Activated naive CD4-positive, alpha-beta T cell treated with anti-CD3 and anti-CD28 coated beads, Interleukin-2, amount 50 U/mL, for 72 hours (primary cell): ENCODE results near the gene RB1. TPM values are rescaled to one million over a fixed set of nuclear protein-coding genes. Genes with fewer than 3 reads are reported as not detected.
A peak's percentile ranks its signal among the peaks of the same experiment; 100 is the strongest.
"Not testable (repeated sequence)": the region's sequence is repeated elsewhere in the genome, so short reads cannot be mapped to it uniquely, and the experiment has no call there.

Experiments used
- ATAC-seq, 2 donors: fragments of 150-1000 bp; cut with Tn5 transposase; 2 replicates each; pipeline ENCODE4 v1.10.0; 2021; ENCODE audit warnings: mild to moderate bottlenecking in 2 of 2, moderate library complexity in 2 of 2
- DNase-seq, 2 donors: peaks; one replicate each; pipeline ENCODE4 v3.0.0; 2021 to 2022; ENCODE audit warnings: low spot score in 2 of 2
- H3K27ac Mint-ChIP-seq, 2 donors: one replicate each; pipeline ENCODE4 v1.8.0; 2022; ENCODE audit warnings: mild to moderate bottlenecking in 2 of 2, mixed read lengths in 2 of 2
- H3K36me3 Mint-ChIP-seq, 2 donors: one replicate each; pipeline ENCODE4 v1.8.0; 2022; ENCODE audit warnings: mixed read lengths in 2 of 2
- H3K9me3 Mint-ChIP-seq, 2 donors: one replicate each; pipeline ENCODE4 v1.8.0; 2022; ENCODE audit warnings: mixed read lengths in 2 of 2
- total RNA-seq, 2 donors: library from RNA; stranded (reverse); gene quantifications; one replicate each; pipeline ENCODE4 v1.2.3, GENCODE V29; 2022

Gene RB1
- total RNA-seq, 2 donors from 2014 or later: 30.3 to 33.8 TPM

DNA sequence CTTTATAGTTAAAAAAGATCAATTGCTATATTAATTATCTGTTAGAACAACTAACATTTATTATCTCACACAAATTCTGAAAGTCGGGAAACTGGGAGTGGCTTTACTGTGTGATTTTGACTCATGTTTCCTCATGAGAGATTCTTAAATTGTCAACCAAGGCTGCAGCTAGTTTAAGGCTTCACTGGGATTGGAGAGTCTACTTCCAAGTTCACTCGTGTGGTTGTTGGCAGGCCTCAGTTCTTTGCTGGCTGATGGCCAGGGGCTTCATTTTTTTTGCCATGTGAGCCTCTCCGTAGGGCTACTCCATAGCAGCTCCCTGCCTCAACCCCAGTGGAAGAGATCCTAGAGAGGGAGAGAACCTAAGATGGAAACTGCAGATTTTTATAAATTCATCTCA lies 133.8 kb downstream of the RB1 start:
- no peaks in the 10 kb centered on the region for H3K9me3 Mint-ChIP-seq
- no peak overlapping the region for H3K27ac Mint-ChIP-seq
- ATAC-seq (no peak), DNase-seq (no peak)
- no peaks in the 10 kb centered on the region for H3K36me3 Mint-ChIP-seq

DNA sequence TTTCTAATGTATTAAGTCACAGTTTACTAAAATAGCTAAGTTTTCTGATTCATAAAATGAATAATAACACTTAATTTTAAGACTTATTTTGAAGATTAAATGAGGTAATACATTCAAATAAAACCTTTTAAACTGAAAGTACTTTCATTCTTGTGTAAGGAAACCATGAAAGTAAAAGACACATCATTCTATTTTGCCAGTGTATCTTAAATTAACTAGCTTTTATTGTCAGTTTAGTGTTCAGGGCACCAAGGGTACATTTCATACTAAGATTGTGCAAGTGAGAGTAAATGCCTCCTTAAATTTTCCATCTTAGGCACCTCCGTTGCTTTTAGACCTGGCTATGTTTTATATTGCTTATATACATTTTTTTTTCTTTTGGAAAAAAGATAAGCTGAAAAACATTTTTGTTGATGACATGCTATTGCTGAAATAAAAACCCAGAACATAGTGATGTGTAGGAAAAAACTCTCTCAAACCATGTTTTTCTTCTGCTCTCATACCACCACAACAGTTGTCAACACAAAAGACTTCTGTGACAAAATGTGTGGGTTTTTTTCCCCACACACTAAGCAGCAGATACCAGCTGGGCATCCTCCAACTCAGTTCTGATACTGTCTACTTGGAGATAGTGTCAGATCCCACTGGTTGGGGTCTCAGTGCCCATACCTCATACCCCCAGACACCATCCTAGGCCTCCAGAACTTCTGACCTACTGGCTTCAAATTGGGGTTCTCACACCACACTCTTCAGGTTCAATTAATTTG lies 140.1 kb downstream of the RB1 start:
- ATAC-seq (peak; percentile 43 to 84), DNase-seq (no peak)
- H3K36me3 Mint-ChIP-seq: no peaks in the 10 kb centered on the region
- no peaks in the 10 kb centered on the region for H3K9me3 Mint-ChIP-seq
- H3K27ac Mint-ChIP-seq: peak overlapping the region in 1 of 2 donors; percentile 36

- ATAC-seq: peak in 1 of 2 donors; percentile 24
These were observed 142.9 kb downstream of the RB1 start for GRCh38 chr13:48446464-48446863.

DNA sequence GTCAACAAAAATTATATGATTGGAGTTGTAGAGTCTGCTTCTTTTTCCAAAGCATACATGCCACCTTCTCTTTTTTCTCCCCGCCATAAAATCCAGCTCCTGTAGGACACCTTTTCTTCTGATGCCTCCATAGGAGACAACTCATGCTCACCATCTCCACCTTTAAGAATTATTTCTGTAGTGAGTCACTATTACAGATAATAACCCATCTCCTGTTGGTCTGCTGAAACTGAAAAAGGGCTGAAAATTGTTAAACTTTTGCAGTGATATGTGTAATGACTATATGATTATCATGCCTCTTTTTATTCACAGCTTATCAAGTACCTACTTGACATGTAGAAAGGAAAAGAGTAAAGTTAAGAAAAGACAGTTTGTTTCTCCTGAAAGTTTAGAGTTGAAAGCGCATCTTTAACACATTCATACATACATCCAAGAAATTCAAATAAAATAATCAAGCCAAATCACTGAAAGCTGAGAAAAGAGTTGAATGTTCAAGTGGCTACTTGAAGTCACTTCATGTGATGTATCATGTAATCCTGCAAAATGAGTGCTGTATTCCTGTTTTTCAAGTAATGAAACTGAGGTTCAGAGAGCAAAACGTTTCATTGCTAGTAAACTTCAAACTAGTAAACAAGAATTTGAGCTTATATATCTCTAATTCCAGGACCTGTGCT lies 144.9 kb downstream of the RB1 start:
- no peak overlapping the region for H3K27ac Mint-ChIP-seq
- peaks cover 29 to 34% of the 10 kb centered on the region in 2 donors for H3K36me3 Mint-ChIP-seq
- ATAC-seq (peak in 1 of 2 donors; percentile 24), DNase-seq (no peak)
- peaks cover 7 to 27% of the 10 kb centered on the region in 2 donors for H3K9me3 Mint-ChIP-seq

More at GRCh38 chr13:48446464-48446863, 142.9 kb downstream of the RB1 start:
- Mint-ChIP-seq H3K9me3 (peaks cover 7 to 10% of the 10 kb centered on the region in 2 donors), H3K36me3 (peaks cover 12 to 14% of the 10 kb centered on the region in 2 donors), H3K27ac (no peak overlapping the region)
- no peak for DNase-seq

- Mint-ChIP-seq H3K9me3 (peaks cover 7 to 27% of the 10 kb centered on the region in 2 donors), H3K36me3 (peaks cover 31 to 36% of the 10 kb centered on the region in 2 donors), H3K27ac (no peak overlapping the region)
- no peak for DNase-seq
- ATAC-seq: no peak
These were observed 145.5 kb downstream of the RB1 start for GRCh38 chr13:48448959-48449614.

DNA sequence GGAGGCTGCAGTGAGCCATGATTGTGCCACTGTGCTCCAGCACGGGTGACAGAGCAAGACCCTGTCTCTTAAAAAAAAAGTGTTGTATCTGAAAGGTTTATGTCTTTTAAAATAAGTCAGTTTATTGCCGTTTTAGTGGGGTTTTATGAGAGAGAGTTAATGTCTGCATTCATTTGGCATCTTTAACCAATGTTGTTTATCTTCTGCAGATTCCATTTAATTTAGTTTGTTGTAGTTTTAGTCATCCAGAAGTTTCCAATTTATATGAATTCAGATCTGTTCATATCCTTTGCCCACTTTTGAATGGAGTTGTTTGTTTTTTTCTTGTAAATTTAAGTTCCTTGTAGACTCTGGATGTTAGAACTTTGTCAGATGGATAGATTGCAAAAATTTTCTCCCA lies 146.1 kb downstream of the RB1 start:
- ATAC-seq (no peak), DNase-seq (no peak)
- Mint-ChIP-seq H3K9me3 (peaks cover 7 to 27% of the 10 kb centered on the region in 2 donors), H3K27ac (no peak overlapping the region), H3K36me3 (peaks cover 35 to 36% of the 10 kb centered on the region in 2 donors)

DNA sequence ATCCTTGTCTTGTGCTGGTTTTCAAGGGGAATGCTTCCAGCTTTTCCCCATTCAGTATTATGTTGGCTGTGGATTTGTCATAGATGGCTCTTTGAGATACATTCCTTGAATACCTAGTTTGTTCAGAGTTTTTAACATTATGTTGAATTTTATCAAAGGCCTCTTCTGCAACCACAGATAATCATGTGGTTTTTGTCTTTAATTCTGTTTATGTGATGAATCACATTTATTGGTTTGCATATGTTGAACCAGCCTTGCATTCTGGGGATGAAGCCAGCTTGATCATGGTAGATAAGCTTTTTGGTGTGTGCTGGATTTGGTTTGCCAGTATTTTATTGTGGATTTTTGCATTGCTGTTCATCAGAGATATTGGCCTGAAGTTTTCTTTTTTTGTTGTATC lies 147.6 kb downstream of the RB1 start:
- Mint-ChIP-seq H3K9me3 (peaks cover 7 to 27% of the 10 kb centered on the region in 2 donors), H3K36me3 (peaks cover 39% of the 10 kb centered on the region in 2 donors)
- DNase-seq, ATAC-seq, H3K27ac Mint-ChIP-seq: not testable (repeated sequence)

DNA sequence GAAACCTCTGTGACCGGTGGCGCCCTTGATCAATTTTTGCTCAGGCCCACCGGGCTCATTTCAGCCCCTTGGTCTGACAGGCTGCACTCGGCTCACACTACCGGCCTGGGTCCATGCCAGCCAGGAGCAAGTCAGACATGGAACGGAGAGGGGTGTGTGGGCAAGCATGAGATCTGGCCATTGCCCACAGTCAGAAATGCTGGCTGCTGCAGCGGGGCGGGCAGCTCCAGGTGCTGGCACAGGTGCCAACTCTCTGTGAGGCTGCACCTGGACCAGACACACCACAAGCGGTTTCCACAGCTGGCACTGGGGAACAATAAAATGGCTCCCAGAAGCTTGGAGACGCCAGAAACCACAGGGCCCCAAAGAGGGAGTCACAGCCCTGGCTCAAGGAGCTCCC lies 153.0 kb downstream of the RB1 start:
- DNase-seq: no peak
- Mint-ChIP-seq H3K27ac (peak overlapping the region in 1 of 2 donors; percentile 48), H3K36me3 (peaks cover 30 to 32% of the 10 kb centered on the region in 2 donors), H3K9me3 (peaks cover 0 to 17% of the 10 kb centered on the region in 2 donors)
- ATAC-seq: no peak

GRCh38 chr13:48457578-48458242 lies 154.2 kb downstream of the RB1 start:
- DNase-seq (no peak), ATAC-seq (no peak)
- peaks cover 0 to 6% of the 10 kb centered on the region in 2 donors for H3K9me3 Mint-ChIP-seq
- no peak overlapping the region for H3K27ac Mint-ChIP-seq
- peaks cover 21% of the 10 kb centered on the region in 2 donors for H3K36me3 Mint-ChIP-seq

GRCh38 chr13:48475230-48475629 lies 171.7 kb downstream of the RB1 start:
- Mint-ChIP-seq H3K36me3 (peaks cover 0 to 12% of the 10 kb centered on the region in 2 donors), H3K9me3 (no peaks in the 10 kb centered on the region), H3K27ac (peak overlapping the region in 1 of 2 donors; percentile 9)
- DNase-seq (no peak), ATAC-seq (no peak)

GRCh38 chr13:48476215-48476614 lies 172.7 kb downstream of the RB1 start:
- DNase-seq: no peak
- Mint-ChIP-seq H3K27ac (no peak overlapping the region), H3K36me3 (peaks cover 0 to 12% of the 10 kb centered on the region in 2 donors), H3K9me3 (no peaks in the 10 kb centered on the region)
- no peak for ATAC-seq

DNA sequence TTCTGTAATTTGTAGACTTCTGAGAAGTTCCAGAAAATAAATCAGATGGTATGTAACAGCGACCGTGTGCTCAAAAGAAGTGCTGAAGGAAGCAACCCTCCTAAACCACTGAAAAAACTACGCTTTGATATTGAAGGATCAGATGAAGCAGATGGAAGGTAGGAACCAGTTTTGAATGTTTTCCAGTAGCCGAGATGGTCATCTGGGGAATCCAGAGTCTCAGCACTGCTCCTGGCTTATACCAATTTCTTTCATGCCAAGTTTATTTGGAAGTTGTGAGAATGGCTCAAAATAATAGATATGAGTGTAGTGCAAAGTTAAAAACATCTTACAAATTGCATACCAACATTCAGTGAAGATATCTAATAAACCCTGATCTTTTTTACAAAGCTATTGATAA lies 173.1 kb downstream of the RB1 start:
- Mint-ChIP-seq H3K36me3 (peaks cover 0 to 12% of the 10 kb centered on the region in 2 donors), H3K27ac (no peak overlapping the region), H3K9me3 (no peaks in the 10 kb centered on the region)
- ATAC-seq (no peak), DNase-seq (no peak)

DNA sequence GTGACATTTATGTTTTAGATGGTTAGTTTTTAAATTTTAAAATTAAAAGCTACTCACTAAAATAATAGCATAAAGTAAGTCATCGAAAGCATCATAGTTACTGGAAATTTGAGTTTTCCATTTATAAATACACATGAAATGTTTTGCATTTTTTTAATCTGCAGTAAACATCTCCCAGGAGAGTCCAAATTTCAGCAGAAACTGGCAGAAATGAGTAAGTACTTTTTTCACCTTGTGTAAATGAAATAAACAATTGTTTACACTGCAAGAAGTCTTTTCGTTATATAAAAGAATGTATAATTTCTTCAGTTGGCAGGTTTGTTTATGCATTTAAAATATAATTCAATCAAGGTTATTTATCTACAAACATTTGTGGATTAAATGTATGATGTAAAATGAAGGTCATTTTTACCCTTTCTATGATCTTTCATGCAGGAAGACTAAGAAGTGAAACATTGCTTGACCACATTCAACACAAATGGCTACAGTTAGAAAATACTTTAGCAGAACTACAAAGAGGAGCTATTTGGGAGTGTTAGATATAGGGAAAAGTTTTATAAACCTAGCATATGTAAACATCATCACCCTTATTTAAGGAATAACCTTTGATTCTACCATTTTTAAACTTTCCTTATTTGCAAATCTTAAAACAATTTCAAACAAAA lies 173.8 kb downstream of the RB1 start:
- Mint-ChIP-seq H3K27ac (no peak overlapping the region), H3K36me3 (peaks cover 0 to 12% of the 10 kb centered on the region in 2 donors), H3K9me3 (no peaks in the 10 kb centered on the region)
- no peak for ATAC-seq
- DNase-seq: no peak

GRCh38 chr13:48478391-48478790 lies 174.8 kb downstream of the RB1 start:
- no peak for ATAC-seq
- no peak for DNase-seq
- peaks cover 0 to 12% of the 10 kb centered on the region in 2 donors for H3K36me3 Mint-ChIP-seq
- H3K9me3 Mint-ChIP-seq: no peaks in the 10 kb centered on the region
- H3K27ac Mint-ChIP-seq: no peak overlapping the region

DNA sequence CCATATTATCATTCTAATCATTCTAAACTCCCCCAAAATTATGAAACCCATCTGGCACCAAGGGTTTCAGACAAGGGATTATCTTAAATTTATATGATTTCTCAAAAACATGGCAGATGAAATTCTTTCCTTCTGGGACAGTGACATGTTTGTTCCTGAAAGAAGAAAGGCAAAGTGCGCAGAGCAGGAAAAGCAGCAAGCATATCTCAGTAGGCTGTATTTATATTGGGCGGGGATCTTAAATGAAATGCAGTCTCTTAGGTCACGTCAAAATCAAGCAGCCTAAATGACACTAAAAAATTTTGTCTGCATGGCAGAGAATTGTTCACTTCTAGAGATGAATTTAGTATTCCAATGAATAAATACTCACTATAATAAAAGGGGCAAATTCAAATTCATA lies 180.0 kb downstream of the RB1 start:
- H3K36me3 Mint-ChIP-seq: peaks cover 5 to 6% of the 10 kb centered on the region in 2 donors
- H3K9me3 Mint-ChIP-seq: no peaks in the 10 kb centered on the region
- ATAC-seq: no peak
- no peak overlapping the region for H3K27ac Mint-ChIP-seq
- DNase-seq: no peak

- H3K36me3 Mint-ChIP-seq: peaks cover 5 to 11% of the 10 kb centered on the region in 2 donors
- no peaks in the 10 kb centered on the region for H3K9me3 Mint-ChIP-seq
- H3K27ac Mint-ChIP-seq: no peak overlapping the region
- DNase-seq: no peak
- no peak for ATAC-seq
These were observed 181.9 kb downstream of the RB1 start for GRCh38 chr13:48485432-48485831.
